ENCODE results near the gene LRIG1.

DNA sequence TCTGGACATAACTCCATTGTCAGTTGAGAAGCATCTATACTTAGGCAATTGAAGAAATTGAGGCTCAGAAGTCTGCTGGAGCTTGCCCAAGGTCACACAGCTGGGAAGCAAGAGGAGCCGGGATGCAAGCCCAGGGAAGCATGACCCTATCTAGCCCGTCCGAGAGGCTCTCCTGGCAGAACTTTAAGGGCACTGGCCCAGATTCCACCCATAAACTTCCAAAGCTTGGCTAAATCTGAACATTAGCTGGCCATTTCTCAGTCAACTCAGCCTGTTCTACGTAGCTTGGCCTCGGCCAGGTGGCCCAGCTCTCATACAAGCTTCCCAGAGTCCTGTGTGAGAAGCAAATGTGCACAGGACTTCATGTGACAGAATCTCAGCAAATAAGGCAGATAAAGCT lies 75.8 kb downstream of the LRIG1 start:
- TF ChIP-seq YY1 (IDR thresholded peaks at IDR 0.05; ENCODE audit: low read depth, low read length) (no peak), EP300 (IDR thresholded peaks at IDR 0.05; ENCODE audit: borderline replicate concordance in 1 of 2, low read depth in 2 of 2, low read length in 2 of 2) (no peak), JUND (IDR thresholded peaks at IDR 0.05; ENCODE audit: low read length) (no peak), TAF1 (IDR thresholded peaks at IDR 0.05; ENCODE audit: low read depth, low read length) (no peak), FOSL1 (IDR thresholded peaks at IDR 0.05; ENCODE audit: insufficient read depth, low read depth, low read length) (no peak)
